ENCODE measurements around the gene ADAMTSL3. TPM values are rescaled to one million over a fixed set of nuclear protein-coding genes. Genes with fewer than 3 reads are reported as not detected.

The ADAMTSL3 gene
- total RNA-seq, 1 experiment from 2014 or later: 0.05 TPM

DNA sequence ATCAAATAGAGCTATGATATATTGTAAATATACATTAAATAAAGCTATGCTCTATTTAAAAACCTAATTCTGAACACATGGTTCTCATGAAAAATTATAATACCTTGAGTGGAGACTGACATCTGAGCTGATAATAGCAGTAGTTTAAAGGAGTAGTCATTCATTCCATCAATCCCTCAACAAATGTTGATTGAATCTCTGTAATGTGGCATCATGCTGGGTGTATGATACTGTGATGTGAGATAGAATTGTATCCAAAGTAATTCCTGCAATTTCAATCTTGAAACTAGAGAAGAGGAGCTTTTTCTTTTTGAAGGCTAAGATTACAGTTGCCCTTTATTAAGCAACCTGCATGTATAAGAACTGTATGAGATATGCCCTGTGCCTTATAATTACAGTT is 63.1 kb downstream of the ADAMTSL3 start:
- no peaks in the 10 kb centered on the region for H3K79me2 ChIP-seq (ENCODE audit: insufficient read depth, low read length)
- H3K4me3 ChIP-seq (replicated peaks in 1 of 2; ENCODE audit: low read depth in 1 of 2, low read length in 2 of 2): no peak overlapping the region
- H2AFZ ChIP-seq (ENCODE audit: low read depth, low read length, poor library complexity, severe bottlenecking): no peak overlapping the region
- peaks cover 20% of the 10 kb centered on the region for H3K27me3 ChIP-seq (ENCODE audit: insufficient read depth, low read length)
- no peaks in the 10 kb centered on the region for H3K9me2 ChIP-seq (ENCODE audit: insufficient read depth)
- H3K9ac ChIP-seq (ENCODE audit: low read length): no peak overlapping the region
- RAD21 ChIA-PET (ENCODE audit: low non-redundant PET in 1 of 2, low total read pairs in 2 of 2, uncharacterized antibody in 2 of 2, unreplicated experiment in 2 of 2): no interaction called here
- H3K36me3 ChIP-seq (ENCODE audit: control insufficient read depth in 1 of 2, insufficient read depth in 2 of 2, low read length in 2 of 2): no peaks in the 10 kb centered on the region
- intact Hi-C loops (cut with micrococcal nuclease): no loop called here
- ATAC-seq: no peak
- no peak for TF ChIP-seq EZH2 (IDR thresholded peaks at IDR 0.05)
- no peak for TF ChIP-seq EZH2phosphoT487 (IDR thresholded peaks at IDR 0.05; ENCODE audit: borderline replicate concordance)
- TF ChIP-seq SRF (IDR thresholded peaks at IDR 0.05; ENCODE audit: low read depth): no peak
- TF ChIP-seq, protein P1, sequence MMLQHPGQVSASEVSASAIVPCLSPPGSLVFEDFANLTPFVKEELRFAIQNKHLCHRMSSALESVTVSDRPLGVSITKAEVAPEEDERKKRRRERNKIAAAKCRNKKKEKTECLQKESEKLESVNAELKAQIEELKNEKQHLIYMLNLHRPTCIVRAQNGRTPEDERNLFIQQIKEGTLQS (IDR thresholded peaks at IDR 0.05): no peak
- no peak for TF ChIP-seq JUND (IDR thresholded peaks at IDR 0.05)
- no peak for TF ChIP-seq FOSL1 (IDR thresholded peaks at IDR 0.05; ENCODE audit: low read depth)
- TF ChIP-seq CTCF (IDR thresholded peaks at IDR 0.05 in 2 of 3, conservative IDR thresholded peaks at IDR 0.05 in 1 of 3; ENCODE audit: borderline replicate concordance in 1 of 3, insufficient read depth in 1 of 3, low read depth in 2 of 3, low read length in 2 of 3): no peak
- H3K9me3 ChIP-seq (ENCODE audit: control insufficient read depth in 1 of 2, insufficient read depth in 1 of 2, low read depth in 1 of 2, low read length in 2 of 2): no peaks in the 10 kb centered on the region
- no peaks in the 10 kb centered on the region for H3K4me1 ChIP-seq (ENCODE audit: control insufficient read depth in 1 of 2, insufficient read depth in 2 of 2, low read length in 2 of 2)
- no peak overlapping the region for H3K4me2 ChIP-seq (ENCODE audit: low read length)
- no peak overlapping the region for H3K27ac ChIP-seq (ENCODE audit: low read depth, low read length)
- POLR2A ChIA-PET: no interaction called here
- BruUV-seq (replicated peaks): no TSS peak
- no peaks in the 10 kb centered on the region for H4K20me1 ChIP-seq (ENCODE audit: insufficient read depth)
- CTCF ChIA-PET: no interaction called here
- DNase-seq (ENCODE audit: low read depth, low spot score): no peak

GRCh38 chr15:83720468-83720867 is 66.5 kb downstream of the ADAMTSL3 start:
- Histone ChIP-seq H3K9ac (ENCODE audit: low read length) (no peak overlapping the region), H3K79me2 (ENCODE audit: insufficient read depth, low read length) (no peaks in the 10 kb centered on the region), H3K9me2 (ENCODE audit: insufficient read depth) (no peaks in the 10 kb centered on the region), H3K4me2 (ENCODE audit: low read length) (no peak overlapping the region), H4K20me1 (ENCODE audit: insufficient read depth) (no peaks in the 10 kb centered on the region), H3K27me3 (ENCODE audit: insufficient read depth, low read length) (peaks cover 20% of the 10 kb centered on the region), H3K4me3 (replicated peaks in 1 of 2; ENCODE audit: low read depth in 1 of 2, low read length in 2 of 2) (no peak overlapping the region), H3K27ac (ENCODE audit: low read depth, low read length) (no peak overlapping the region), H3K36me3 (ENCODE audit: control insufficient read depth in 1 of 2, insufficient read depth in 2 of 2, low read length in 2 of 2) (no peaks in the 10 kb centered on the region), H3K9me3 (ENCODE audit: control insufficient read depth in 1 of 2, insufficient read depth in 1 of 2, low read depth in 1 of 2, low read length in 2 of 2) (no peaks in the 10 kb centered on the region), H2AFZ (ENCODE audit: low read depth, low read length, poor library complexity, severe bottlenecking) (no peak overlapping the region), H3K4me1 (ENCODE audit: control insufficient read depth in 1 of 2, insufficient read depth in 2 of 2, low read length in 2 of 2) (no peaks in the 10 kb centered on the region)
- DNase-seq (ENCODE audit: low read depth, low spot score) (no peak), ATAC-seq (no peak)
- ChIA-PET RAD21 (ENCODE audit: low non-redundant PET in 1 of 2, low total read pairs in 2 of 2, uncharacterized antibody in 2 of 2, unreplicated experiment in 2 of 2) (no interaction called here), POLR2A (no interaction called here), CTCF (no interaction called here)
- no TSS peak for BruUV-seq (replicated peaks)
- intact Hi-C loops (cut with micrococcal nuclease): loop anchor here (10.0 kb wide), 1 partner anchor 476 kb away; no protein-coding TSS in a partner anchor
- TF ChIP-seq EGR1 (IDR thresholded peaks at IDR 0.05; ENCODE audit: low read depth) (no peak), SRF (IDR thresholded peaks at IDR 0.05; ENCODE audit: low read depth) (no peak), YY1 (IDR thresholded peaks at IDR 0.05; ENCODE audit: extremely low read depth, insufficient replicate concordance, low read depth, low read length) (no peak), TCF7L2 (IDR thresholded peaks at IDR 0.05; ENCODE audit: borderline replicate concordance, extremely low read depth, insufficient read depth, insufficient read length) (no peak), ZFX (IDR thresholded peaks at IDR 0.05) (no peak), POLR2AphosphoS5 (IDR thresholded peaks at IDR 0.05; ENCODE audit: low read depth, low read length) (no peak)
- TF ChIP-seq, protein P2, sequence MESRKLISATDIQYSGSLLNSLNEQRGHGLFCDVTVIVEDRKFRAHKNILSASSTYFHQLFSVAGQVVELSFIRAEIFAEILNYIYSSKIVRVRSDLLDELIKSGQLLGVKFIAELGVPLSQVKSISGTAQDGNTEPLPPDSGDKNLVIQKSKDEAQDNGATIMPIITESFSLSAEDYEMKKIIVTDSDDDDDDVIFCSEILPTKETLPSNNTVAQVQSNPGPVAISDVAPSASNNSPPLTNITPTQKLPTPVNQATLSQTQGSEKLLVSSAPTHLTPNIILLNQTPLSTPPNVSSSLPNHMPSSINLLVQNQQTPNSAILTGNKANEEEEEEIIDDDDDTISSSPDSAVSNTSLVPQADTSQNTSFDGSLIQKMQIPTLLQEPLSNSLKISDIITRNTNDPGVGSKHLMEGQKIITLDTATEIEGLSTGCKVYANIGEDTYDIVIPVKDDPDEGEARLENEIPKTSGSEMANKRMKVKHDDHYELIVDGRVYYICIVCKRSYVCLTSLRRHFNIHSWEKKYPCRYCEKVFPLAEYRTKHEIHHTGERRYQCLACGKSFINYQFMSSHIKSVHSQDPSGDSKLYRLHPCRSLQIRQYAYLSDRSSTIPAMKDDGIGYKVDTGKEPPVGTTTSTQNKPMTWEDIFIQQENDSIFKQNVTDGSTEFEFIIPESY (IDR thresholded peaks at IDR 0.05; ENCODE audit: extremely low read depth, insufficient replicate concordance, low read length): no peak

All from HCT116 (cell line).